ENCODE measurements around the gene MT4.

MT4 gene

DNA sequence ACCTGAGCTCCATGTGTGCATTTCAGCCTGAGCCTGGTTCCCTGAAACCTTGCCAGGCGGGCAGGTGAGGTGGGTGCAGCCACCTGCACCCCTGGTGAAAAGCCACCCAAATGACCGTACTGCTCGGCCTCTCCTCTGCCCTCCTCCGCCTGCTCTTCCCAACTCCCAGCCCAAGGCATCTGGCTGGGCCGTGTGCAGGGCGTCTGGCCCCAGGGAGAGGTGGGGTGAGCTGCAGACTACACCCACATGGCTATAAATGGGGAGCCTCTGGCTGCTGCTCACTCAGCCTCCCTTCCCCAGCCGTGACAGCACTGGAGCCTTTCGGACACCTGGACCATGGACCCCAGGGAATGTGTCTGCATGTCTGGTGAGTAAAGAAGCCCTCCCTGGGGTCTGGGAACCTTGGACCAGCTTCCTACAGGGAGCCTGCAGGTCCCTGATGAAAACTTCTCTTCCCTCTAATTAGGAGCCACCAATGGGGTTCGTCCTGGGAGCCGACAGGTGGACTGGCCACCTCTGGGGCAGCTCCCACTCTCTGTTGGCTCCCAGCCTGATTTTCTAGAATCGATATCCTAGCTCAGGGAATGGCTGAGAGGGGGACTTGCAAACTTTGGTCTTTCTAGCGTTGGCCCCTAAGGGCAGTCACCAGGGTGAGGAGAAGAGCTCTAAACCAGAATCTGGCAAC, at the start of gene MT4:
TSS of gene MT4 (plus strand) at position 281 of the 685 bp plus-strand sequence. CDS start at position 337, 56 bp downstream.
- DNase-seq: no peak

DNA sequence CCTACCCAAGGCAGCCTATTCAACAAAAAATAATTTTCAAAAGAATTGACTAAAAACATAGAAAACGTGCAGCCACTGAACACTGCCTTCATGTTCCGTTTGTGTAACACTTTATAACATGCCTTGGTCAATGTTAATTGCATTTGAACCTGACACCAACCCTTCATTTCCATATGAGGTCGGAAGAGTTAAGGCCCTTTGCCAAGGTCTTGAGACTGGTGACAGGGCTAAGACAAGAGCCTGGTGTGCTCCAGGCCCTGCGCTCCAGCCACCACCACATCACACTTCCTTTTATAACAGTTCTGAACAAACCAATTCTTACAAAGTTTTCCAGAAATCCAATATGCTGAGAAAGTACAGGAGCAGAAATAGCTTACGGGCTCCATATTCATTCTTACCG, 49.2 kb upstream of the MT4 start:
- no peak for DNase-seq

DNA sequence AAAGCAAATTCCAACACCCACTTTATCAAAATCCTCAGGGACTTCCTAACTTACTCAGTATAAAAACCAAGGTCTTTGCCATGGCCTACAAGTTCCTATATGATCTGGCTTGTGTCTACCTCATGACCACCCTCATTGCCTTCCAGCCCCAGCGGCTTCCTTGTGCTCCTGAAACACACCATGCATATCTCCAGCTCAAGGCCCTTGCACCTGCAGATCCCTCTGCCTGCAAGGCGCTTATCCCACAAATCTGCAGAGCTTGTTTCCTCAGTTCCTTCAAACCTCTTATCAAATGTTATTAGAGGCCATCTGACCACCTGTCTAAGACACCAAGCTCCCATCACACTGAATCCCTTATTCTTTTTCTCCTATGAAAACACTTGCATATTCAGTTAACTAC, 47.7 kb upstream of the MT4 start:
- DNase-seq: no peak

DNA sequence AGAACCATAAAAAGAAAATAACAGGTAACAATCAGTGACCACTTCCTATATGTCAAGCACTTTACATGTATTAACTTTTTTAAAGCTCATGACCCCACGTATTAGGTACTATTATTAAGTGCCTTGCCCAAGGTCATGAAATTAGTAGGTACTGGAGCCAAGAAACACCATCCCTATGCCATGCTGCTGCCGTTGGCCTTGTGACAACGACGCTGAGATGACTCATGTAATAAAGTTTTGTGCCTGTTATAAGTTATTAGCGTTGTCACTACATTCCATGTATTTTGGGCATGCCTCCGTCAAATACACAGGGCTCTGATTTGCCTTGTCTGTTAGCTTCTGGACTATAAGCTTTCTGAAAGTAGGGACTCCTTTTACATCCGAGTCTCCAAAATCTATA, 46.4 kb upstream of the MT4 start:
- DNase-seq: no peak

DNA sequence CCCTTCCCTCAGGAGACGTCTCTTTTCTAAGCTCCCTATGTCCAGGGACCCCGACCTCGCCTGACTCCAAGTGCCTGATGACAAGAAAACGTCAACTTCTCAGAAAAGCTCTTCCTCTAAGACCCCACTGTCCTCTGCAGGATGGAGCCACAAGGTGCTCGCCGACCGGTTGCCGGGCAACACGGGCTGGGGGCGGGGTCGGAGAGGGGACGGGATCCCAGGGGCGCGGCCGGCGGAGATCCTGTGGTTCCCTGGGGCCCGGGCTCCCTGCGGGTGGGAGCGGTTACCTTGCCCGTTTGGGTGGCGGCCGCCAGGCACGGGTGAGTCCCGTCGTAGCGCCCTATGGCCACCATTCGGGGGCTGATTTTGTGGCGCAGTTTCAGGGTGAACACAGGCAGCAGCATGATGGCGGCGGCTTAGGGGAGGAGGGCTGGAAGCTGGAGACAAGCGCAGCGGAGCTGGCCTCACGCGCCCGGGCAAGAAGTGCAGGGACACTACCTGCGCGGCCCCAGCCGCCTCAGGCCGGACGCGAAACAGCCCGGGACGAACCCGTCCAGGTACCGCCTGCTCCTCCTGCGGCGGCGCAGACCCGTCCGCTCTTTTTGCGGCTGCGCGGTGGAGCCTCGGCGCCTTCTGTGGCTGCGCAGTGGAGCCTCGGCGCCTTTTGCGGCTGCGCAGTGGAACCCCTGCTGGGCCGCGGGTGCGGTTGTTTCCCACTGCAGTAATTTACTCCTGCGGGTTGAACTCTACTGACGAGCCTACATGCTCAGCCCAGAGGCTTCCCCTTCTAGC, 45.2 kb upstream of the MT4 start, which contains the start of gene BBS2:
TSS of gene BBS2 (minus strand) at position 566 of the 792 bp plus-strand sequence. CDS start at position 404, 162 bp downstream.
- DNase-seq: peak; percentile 91

DNA sequence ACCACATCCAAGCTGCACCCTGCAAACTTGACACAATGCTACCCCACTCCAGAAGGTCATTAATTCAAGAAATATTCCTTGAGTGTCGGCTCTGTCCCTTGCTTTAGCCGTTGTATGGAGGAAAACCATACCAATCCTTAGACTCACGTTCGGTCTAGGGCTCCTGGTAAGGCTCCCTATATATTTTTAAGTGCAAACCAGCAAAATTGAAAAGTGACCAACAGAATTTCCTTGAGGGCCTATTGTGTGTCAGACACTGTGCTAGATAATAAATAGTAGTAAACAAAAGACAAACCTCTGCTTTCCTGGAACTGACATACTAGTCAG, 44.7 kb upstream of the MT4 start:
- no peak for DNase-seq

DNA sequence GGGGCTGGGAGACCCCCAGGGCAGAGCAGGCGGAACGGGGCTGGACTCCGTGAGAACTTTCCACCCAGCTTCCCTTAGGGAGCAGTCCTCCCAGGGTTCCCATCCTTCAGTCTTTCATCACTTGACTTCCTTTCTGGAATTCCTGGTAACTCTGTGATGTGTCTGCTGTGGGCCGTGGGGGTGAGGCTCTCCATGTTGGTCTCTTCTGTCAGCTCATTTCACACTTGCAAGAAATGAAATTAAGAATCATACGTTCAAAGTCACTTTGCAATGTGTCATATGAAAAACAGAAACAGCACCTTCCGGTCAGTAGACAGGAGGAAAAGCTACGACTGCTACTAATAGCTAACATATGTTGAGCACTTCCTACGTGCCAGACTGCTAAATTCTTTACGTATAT, 39.6 kb upstream of the MT4 start:
- no peak for DNase-seq

DNA sequence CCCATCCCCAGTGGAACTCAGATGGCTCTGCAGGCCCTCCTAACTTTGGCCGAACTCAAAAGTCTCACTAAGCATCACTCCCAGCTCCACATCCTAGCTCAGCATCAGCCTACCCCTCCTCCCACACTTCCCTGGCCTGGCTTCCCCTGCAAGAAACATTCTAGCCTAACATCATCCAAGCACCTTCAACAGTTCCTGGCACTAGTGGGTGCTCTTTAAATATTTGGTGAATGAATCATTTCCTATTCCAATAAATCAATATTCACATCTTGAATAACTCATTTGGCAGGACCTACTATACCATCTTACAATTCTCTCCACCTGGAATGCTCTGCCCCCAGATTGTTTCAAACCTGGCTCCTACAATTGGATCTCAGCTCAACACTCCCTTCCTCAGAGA, 34.0 kb upstream of the MT4 start:
- no peak for DNase-seq

DNA sequence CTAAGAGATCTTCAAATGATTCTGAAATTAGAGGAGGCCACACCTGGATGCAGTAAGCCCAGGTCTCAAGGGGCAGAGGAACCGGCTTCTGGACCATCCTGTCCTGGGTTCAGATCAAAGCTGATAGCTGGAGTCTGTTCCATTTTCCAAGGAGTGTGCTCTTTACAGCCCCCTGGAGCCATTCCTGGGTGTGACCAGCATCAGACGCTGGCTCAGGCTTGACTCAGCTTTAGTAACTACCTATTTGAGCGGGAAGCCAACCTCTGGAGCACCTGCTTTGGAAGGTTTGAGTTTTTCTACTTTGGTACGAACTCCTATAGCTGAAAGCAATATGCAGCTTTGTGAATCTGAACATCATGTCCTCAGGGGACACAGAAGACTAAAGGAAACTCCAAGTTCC, 32.2 kb upstream of the MT4 start:
- no peak for DNase-seq

DNA sequence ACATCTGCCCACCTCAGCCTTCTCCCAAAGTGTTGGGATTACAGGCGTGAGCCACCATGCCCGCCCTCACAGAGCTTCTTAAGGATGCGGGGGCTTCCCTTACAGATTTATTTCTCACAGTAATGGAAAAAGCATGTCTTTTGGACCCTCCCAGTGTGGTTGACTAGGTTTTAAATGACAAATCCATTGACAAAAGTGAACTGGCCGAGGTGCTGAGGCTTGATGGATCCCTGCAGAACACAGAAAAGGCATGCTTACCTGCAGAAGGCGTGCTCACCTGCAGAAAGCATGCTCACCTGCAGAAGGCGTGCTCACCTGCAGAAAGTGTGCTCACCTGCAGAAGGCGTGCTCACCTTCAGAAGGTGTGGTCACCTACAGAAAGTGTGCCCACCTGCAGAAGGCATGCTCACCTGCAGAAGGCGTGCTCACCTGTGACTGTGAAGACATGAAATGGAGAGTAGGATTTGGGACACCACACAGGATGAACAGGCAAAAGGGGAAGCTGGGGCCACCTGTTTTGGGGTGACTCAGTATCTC, 30.0 kb upstream of the MT4 start:
- DNase-seq: no peak

DNA sequence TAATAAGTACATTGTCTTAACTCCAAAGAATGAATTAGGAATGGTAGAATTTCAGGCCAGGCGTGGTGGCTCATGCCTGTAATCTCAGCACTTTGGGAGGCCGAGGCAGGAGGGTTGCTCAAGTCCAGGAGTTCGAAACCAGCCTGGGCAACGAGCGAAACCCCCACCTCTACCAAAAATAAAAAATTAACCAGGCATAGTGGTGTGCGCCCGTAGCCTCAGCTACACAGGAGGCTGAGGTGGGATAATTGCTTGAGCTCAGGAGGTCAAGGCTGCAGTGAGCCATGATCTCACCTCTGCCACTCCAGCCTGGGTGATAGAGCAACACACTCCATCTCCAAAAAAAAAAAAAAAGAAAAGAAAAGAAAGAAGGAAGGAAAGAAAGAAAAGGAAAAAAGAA, 26.5 kb upstream of the MT4 start:
- DNase-seq: no peak

DNA sequence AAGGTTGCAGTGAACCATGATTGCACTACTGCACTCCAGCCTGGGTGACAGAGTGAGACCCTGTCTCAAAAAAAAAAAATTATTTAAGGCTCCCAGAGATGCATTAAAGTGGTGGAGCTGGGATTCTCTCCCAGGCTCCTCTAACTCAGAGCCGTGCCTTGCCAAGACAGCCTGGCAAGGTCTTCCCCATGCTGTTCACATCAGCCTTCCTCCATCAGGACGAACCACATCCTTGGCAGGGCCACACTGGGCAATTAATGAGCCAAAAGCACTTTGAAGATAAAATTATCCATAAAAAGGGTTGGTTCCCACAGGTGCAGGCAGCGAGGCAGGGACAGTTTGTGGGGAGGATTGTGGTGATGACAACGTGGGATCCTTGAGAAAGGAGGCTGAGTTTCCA, 25.2 kb upstream of the MT4 start:
- no peak for DNase-seq

DNA sequence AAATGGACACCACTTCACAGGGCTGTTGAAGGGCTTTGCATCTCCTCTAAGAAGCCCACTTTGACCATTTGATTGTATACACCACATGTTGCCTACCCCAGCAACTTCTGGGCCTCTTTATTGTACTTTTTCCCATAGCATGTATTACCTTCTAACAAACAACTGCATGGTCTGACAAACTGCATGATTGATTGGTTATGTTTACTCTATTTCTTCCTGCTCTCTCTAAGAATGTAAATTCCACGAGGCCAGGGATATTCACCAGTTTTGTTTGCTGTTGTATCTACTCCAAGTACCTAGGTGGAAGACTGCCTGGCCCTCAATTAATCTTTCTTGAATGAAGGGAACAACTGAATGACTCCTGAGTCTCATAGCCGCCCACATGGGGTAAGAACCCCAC, 22.8 kb upstream of the MT4 start:
- no peak for DNase-seq

DNA sequence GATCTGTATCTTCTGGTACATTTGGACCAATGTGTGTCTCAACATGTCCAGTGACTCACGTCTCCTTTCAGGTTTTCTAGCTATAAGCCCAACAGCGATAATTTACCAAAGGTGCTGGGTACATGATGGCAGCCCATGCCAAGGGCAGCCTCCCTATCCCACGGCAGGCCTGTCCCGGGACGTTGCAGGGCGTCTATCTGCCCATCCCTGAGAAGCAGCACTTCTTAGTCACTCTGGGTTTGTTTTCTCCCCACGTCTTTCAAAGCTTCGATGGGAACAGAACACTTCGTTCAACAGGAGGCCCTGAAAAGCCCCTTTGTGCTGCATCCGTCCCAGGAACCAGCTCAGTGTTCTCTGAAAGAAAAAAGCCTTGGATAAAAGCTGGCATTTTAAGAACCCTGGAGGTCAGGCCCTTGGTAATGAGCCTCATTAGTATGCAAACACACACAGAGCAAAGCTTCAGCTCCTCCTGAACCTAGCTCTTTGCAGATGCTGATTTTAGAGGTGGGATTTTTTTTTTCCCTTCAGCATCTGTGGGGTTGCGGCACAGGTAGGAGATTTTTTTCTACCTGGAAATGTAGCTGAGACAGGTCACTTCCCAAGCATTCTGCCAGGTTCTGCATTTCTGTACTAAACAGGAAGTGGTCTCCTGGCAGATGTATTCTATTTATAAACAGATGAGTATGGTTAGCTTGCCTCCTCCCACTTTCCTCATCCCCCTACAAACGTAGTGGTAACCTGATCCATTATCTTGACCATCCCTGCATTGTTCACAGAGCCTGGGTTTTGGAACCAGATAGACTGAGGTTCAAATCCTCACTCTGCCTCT, 17.5 kb upstream of the MT4 start:
- no peak for DNase-seq

DNA sequence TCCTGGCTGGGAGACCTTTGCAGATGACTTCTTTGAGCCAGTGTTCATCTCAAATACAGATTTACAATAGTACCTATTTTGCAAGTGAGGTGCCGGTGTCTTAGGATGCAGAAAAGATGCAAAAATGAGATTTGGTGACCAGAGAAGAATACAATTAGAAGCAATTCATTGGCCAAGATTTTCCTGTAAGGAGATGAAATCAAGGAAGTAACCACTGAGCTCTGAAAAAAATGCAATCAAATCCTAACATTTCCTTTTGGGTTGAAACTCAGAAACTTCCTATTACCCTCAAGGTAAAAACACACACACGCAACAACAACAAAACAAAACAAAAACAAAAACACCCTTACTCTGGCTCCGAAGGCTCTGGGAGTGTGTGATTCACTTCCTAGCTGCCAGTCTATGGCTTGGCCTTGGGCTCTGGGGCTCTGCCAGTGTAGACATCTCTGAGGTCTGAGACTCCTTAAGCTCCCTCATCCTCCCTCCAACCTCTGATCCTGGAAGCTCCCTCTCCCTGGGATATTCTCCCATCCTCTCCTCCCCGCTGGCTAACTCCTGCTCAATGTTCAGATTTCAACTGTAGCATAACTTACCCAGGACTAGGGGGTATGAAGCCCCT, 16.8 kb upstream of the MT4 start:
- DNase-seq: no peak

DNA sequence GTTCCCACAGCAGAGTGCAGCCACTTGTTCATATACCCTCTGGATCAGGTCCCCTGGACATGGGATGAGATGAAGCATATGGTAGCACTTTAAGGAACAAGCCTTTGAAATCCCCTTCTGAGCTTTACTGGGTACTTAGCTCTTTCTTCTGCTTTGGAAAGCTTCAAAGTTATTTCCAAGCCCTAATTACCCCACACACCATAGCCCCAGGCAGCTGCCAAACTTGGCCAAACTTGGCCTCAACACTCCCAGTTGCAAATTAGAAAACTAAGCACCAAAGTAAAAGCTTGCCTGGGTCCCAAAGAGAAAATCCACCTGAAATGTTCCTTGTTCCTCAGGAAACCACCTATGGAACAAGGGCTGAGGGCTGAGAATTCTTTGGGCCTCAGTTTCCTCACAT, 15.7 kb upstream of the MT4 start:
- no peak for DNase-seq

DNA sequence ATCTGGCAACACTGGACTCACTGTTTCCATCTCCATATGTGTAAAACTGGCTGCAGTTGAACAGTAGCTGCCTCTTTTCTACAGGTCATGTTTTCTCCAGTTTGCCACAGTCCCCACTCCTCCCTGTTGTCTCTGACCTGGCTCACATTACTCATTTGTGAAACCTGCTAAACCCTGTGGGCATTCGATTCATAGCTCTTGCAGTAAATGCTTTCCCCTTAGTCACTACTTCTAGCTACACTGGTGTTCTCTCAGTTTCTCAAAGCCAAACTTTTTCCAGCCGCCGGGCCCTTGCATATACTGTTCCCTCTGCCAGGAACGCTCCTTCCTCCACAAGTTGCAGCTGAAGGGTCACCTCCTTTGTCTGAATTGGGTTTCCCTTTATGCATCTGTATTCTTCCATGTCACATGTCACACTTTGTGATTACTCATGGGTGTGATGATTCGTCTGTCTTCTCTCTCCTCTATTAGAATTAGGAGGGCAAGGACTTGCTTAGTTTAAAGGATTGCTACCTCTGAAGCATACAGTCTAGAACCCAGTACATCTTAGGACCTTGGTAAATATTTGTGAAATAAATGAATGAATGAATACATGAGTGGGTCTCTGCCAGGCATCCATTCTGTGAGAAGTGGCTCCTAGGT, 15.0 kb upstream of the MT4 start:
- no peak for DNase-seq

DNA sequence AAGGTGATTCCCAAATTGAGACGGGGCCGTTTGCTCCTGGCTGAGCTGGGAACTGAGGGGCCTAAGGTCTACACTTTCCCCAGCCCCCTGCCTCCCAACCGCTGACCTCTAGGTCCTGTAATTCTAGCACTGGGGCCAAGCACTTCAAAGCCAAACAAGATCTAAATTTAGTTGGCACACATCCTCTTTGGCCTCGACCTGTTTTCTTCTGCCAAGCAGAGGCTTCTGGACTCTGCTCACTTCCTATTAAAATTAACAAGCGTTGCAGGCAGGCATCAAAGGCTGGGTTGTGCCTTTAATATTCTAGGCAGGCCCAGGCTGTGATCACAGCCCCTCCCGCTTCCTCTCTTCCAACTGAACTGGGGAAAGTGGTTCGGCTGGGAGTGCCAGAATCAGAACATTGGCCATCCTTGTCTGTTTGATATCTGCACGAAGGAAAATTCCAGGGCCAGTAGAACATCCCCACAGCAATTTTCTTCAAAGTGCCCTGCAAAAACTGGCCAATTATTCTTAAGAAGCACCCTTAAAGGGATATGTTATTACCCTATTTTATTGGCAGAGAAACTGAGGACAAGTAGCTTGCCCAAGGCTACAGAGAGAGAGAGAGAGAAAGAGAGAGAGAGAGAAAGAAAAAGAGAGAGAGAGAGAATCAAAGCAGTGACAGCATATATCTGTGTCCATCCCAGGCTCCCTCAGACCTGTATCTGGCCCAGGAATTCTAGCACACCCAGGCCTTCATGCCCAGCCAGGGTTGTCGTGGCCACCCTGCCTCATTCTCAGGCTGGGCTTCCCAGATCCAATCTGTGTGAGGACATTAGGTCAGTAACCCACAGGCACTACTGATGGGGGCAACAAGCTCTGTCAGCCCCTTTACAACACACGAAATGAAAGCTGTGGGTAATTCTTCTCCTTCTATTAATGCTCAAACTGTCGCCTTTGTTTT, 12.8 kb upstream of the MT4 start:
- DNase-seq: no peak

DNA sequence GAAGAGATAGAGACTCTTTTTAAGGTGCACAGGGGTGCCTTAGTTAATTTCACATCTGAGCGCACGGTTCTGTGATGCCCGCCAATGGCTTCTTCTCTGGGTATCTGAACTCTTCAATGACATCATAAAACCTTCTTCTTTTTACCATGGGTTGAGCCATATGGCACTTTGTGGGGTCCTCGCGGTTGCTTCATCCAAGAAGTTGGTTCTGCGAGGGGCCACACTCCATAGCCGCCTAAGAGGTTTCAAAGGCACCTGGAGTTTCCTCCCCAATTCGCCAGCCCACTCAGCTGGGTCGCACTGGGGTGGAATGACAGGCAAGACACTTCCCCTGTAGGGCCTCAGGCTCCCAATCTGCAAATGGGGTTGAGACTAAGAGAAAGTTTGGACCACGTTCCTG, 10.4 kb upstream of the MT4 start:
- DNase-seq: no peak

DNA sequence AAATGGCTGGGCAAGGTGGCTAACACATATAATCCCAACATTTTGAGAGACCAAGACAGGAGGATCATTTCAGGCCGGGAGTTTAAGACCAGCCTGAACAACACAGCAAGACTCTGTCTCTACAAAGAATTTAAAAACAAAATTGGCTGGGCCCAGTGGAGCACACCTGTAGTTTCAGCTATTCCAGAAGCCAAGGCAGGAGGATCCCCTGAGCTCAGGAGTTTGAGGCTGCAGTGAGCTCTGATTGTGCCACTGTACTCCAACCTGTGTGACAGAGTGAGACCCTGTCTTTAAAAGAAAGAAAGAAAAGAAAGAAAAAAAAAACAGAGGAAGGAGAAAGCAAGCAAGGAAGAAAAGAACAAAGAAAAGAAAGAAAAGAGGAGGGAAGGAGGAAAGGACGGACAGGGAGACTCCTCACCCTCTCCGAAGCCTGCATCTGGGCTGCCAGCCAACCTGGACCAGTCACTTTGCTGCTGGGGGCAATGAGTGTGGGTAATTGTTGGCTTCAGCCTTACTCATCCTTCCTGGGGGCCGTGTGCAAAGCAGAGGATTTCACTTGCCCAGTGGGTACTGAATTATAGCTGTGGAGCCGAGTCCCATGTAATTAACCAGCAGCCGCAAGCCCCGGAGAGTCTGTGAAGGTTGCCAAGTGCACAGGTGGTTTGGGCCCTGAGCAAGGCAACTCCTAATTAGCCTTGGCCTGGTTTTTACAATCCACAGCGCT, 6.7 kb upstream of the MT4 start:
- no peak for DNase-seq

DNA sequence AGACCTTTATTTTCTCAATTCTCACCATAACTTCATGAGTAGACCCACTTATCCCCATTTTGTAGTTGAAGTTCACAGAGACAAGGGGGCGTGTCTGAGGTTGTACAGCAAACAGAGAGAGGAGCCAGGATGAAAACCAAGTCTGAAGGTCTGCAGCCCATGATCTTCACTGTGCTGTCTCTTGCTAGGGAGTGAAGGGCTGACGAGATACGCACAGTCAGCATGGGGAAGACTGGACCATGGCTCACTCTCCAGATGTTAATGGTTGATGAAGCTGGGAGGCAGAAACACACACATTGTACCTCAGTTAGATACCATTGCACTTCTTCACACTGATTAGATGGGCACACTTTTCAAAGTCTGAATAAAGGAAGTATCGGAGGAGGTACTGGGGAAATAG, 5.8 kb upstream of the MT4 start:
- no peak for DNase-seq
